Loucy (cell line): ENCODE data around the gene CLDN5.

Experiments used
- H2AFZ ChIP-seq: fragments of 200-600 bp; sonication (generic); 2 replicates; pipeline ENCODE4 v1.6.0; 2016; ENCODE audit warnings: antibody characterized with exemption, mild to moderate bottlenecking, low read length, moderate library complexity
- H3F3A ChIP-seq: fragments of 200-600 bp; 2 replicates; pipeline ENCODE4 v1.6.0; 2016; ENCODE audit warnings: antibody characterized with exemption, low read depth, mild to moderate bottlenecking
- H3K27me3 ChIP-seq: fragments of 200-600 bp; sonication (generic); 2 replicates; pipeline ENCODE4 v1.6.1; 2014; ENCODE audit warnings: low read length, mild to moderate bottlenecking; ENCODE audit not compliant: insufficient read depth, poor library complexity, severe bottlenecking
- H3K36me3 ChIP-seq: fragments of 200-600 bp; sonication (generic); 2 replicates; pipeline ENCODE4 v1.6.1; 2016; ENCODE audit warnings: low read length; ENCODE audit not compliant: insufficient read depth
- H3K4me1 ChIP-seq: fragments of 200-600 bp; sonication (generic); 2 replicates; pipeline ENCODE4 v1.5.1; 2014; ENCODE audit warnings: low read length, mild to moderate bottlenecking; ENCODE audit not compliant: insufficient read depth, poor library complexity, severe bottlenecking
- H3K4me2 ChIP-seq: fragments of 200-600 bp; sonication (generic); 2 replicates; pipeline ENCODE4 v1.6.0; 2014; ENCODE audit warnings: antibody characterized with exemption, low read length, low read depth, mild to moderate bottlenecking; ENCODE audit not compliant: poor library complexity, severe bottlenecking
- H3K4me3 ChIP-seq: fragments of 200-600 bp; sonication (generic); 2 replicates; pipeline ENCODE4 v1.5.1; 2014; ENCODE audit warnings: low read length, mild to moderate bottlenecking, mixed read lengths; ENCODE audit not compliant: poor library complexity, severe bottlenecking
- H3K79me2 ChIP-seq: fragments of 200-600 bp; sonication (generic); 2 replicates; pipeline ENCODE4 v1.6.1; 2014; ENCODE audit warnings: low read length; ENCODE audit not compliant: insufficient read depth
- H3K9ac ChIP-seq: fragments of 200-600 bp; sonication (generic); 2 replicates; pipeline ENCODE4 v1.6.0; 2014; ENCODE audit warnings: mild to moderate bottlenecking, low read depth, low read length, moderate library complexity; ENCODE audit not compliant: poor library complexity, severe bottlenecking
- H3K9me2 ChIP-seq: fragments of 200-600 bp; sonication (generic); replicated peaks from 2 replicates; pipeline ENCODE4 v1.6.1; 2016; ENCODE audit warnings: low read depth, low read length, mixed read lengths
- H3K9me3 ChIP-seq: fragments of 200-600 bp; sonication (generic); 2 replicates; pipeline ENCODE4 v1.6.1; 2014; ENCODE audit warnings: mild to moderate bottlenecking, antibody characterized with exemption, low read length, low read depth; ENCODE audit not compliant: insufficient read depth
- H4K20me1 ChIP-seq: fragments of 200-600 bp; sonication (generic); 2 replicates; pipeline ENCODE4 v1.6.0; 2014; ENCODE audit warnings: antibody characterized with exemption, low read length, mild to moderate bottlenecking; ENCODE audit not compliant: insufficient read depth, poor library complexity, severe bottlenecking
- CTCF ChIP-seq: fragments of 200-600 bp; sonication (generic); conservative IDR thresholded peaks from 2 replicates; pipeline ENCODE4 v1.5.1; 2014; ENCODE audit warnings: mild to moderate bottlenecking, antibody characterized with exemption, low read length
- EZH2phosphoT487 ChIP-seq: fragments of 200-600 bp; IDR thresholded peaks from 2 replicates; pipeline ENCODE4 v1.6.1; 2018; ENCODE audit warnings: antibody characterized with exemption, mild to moderate bottlenecking, moderate library complexity, borderline replicate concordance

The CLDN5 gene

GRCh38 chr22:19536564-19536963, 12.4 kb upstream of the CLDN5 start:
- Histone ChIP-seq H3K9ac (no peak overlapping the region), H3K4me2 (no peak overlapping the region), H3K9me3 (no peaks in the 10 kb centered on the region), H4K20me1 (no peaks in the 10 kb centered on the region), H3K36me3 (no peaks in the 10 kb centered on the region), H3K27me3 (no peaks in the 10 kb centered on the region), H3F3A (peaks cover 12% of the 10 kb centered on the region), H3K4me1 (peaks cover 49% of the 10 kb centered on the region), H2AFZ (no peak overlapping the region), H3K9me2 (no peaks in the 10 kb centered on the region), H3K4me3 (no peak overlapping the region), H3K79me2 (no peaks in the 10 kb centered on the region)
- TF ChIP-seq CTCF (no peak), EZH2phosphoT487 (no peak)

- peak overlapping the region; percentile 53 for H3K4me3 ChIP-seq
- TF ChIP-seq CTCF (no peak), EZH2phosphoT487 (no peak)
- peaks cover 49% of the 10 kb centered on the region for H3K4me1 ChIP-seq
- H3F3A ChIP-seq = peaks cover 12% of the 10 kb centered on the region
- H3K9me3 ChIP-seq = no peaks in the 10 kb centered on the region
- peak overlapping the region; percentile 64 for H3K9ac ChIP-seq
- peak overlapping the region; percentile 59 for H3K4me2 ChIP-seq
- no peaks in the 10 kb centered on the region for H3K36me3 ChIP-seq
- no peaks in the 10 kb centered on the region for H4K20me1 ChIP-seq
- no peak overlapping the region for H2AFZ ChIP-seq
- H3K79me2 ChIP-seq = no peaks in the 10 kb centered on the region
- H3K9me2 ChIP-seq = no peaks in the 10 kb centered on the region
- H3K27me3 ChIP-seq = no peaks in the 10 kb centered on the region
These were observed 10.8 kb upstream of the CLDN5 start for GRCh38 chr22:19535001-19535400.

GRCh38 chr22:19533857-19534256, 9.6 kb upstream of the CLDN5 start:
- Histone ChIP-seq H3K9me2 (no peaks in the 10 kb centered on the region), H3K36me3 (no peaks in the 10 kb centered on the region), H4K20me1 (no peaks in the 10 kb centered on the region), H3K27me3 (no peaks in the 10 kb centered on the region), H3K9me3 (no peaks in the 10 kb centered on the region), H3F3A (peaks cover 12% of the 10 kb centered on the region), H3K4me3 (peak overlapping the region; percentile 38), H3K79me2 (no peaks in the 10 kb centered on the region), H3K4me2 (peak overlapping the region; percentile 59), H3K4me1 (peaks cover 48% of the 10 kb centered on the region), H3K9ac (peak overlapping the region; percentile 62), H2AFZ (no peak overlapping the region)
- TF ChIP-seq EZH2phosphoT487 (no peak), CTCF (no peak)
